GM23338 (cell line): ENCODE results near the gene ADH5. TPM values are rescaled to one million over a fixed set of nuclear protein-coding genes. Genes with fewer than 3 reads are reported as not detected.

Experiments used
- ATAC-seq: fragments of 200-7000 bp; cut with Tn5 transposase; 3 replicates; pipeline ENCODE4 v1.9.1; 2020
- DNase-seq: peaks from one replicate; pipeline ENCODE4 v3.0.0-alpha.2; 2015; ENCODE audit warnings: low spot score
- H2AFZ ChIP-seq: fragments of 200-600 bp; sonication (generic); 2 replicates; pipeline ENCODE4 v1.8.0; 2016; ENCODE audit warnings: antibody characterized with exemption, mild to moderate bottlenecking, moderate library complexity
- H3F3A ChIP-seq: fragments of 200-600 bp; sonication (generic); replicated peaks from 2 replicates; pipeline ENCODE4 v1.8.0; 2017; ENCODE audit warnings: antibody characterized with exemption, mixed run types, low read depth
- H3K27ac ChIP-seq: fragments of 200-600 bp; sonication (generic); 2 replicates; pipeline ENCODE4 v1.6.1; 2016; ENCODE audit warnings: low read depth
- H3K27me3 ChIP-seq: fragments of 200-600 bp; sonication (generic); 2 replicates; pipeline ENCODE4 v1.8.0; 2016; ENCODE audit warnings: mild to moderate bottlenecking, mixed run types, moderate library complexity; ENCODE audit not compliant: insufficient read depth
- H3K36me3 ChIP-seq: fragments of 200-600 bp; sonication (generic); 2 replicates; pipeline ENCODE4 v1.8.0; 2016; ENCODE audit warnings: mild to moderate bottlenecking; ENCODE audit not compliant: insufficient read depth
- H3K4me1 ChIP-seq: fragments of 200-600 bp; sonication (generic); 2 replicates; pipeline ENCODE4 v1.8.0; 2016; ENCODE audit warnings: mild to moderate bottlenecking, moderate library complexity; ENCODE audit not compliant: insufficient read depth
- H3K4me2 ChIP-seq: fragments of 200-600 bp; sonication (generic); 2 replicates; pipeline ENCODE4 v1.7.1; 2017; ENCODE audit warnings: mixed run types
- H3K4me3 ChIP-seq: fragments of 200-600 bp; sonication (generic); 2 replicates; pipeline ENCODE4 v1.6.1; 2016; ENCODE audit warnings: mixed run types
- H3K79me2 ChIP-seq: fragments of 200-600 bp; sonication (generic); replicated peaks from 2 replicates; pipeline ENCODE4 v1.8.0; 2017; ENCODE audit warnings: mild to moderate bottlenecking; ENCODE audit not compliant: insufficient read depth
- H3K9me2 ChIP-seq: fragments of 200-600 bp; sonication (generic); 2 replicates; pipeline ENCODE4 v1.8.0; 2017; ENCODE audit not compliant: insufficient read depth
- H4K20me1 ChIP-seq: fragments of 200-600 bp; sonication (generic); replicated peaks from 2 replicates; pipeline ENCODE4 v1.8.0; 2017; ENCODE audit warnings: mild to moderate bottlenecking; ENCODE audit not compliant: insufficient read depth
- H3K27ac Mint-ChIP-seq: 2 replicates; pipeline ENCODE4 v1.8.0; 2020; ENCODE audit warnings: inconsistent platforms, mild to moderate bottlenecking, moderate library complexity, mixed read lengths
- H3K27me3 Mint-ChIP-seq: 3 replicates; pipeline ENCODE4 v1.8.0; 2022; ENCODE audit warnings: low read depth, mild to moderate bottlenecking, moderate library complexity, mixed read lengths, inconsistent platforms; ENCODE audit not compliant: insufficient read depth, poor library complexity
- H3K36me3 Mint-ChIP-seq: 3 replicates; pipeline ENCODE4 v1.8.0; 2021; ENCODE audit warnings: low read depth, mild to moderate bottlenecking, inconsistent platforms, moderate library complexity, mixed read lengths
- H3K4me1 Mint-ChIP-seq: 3 replicates; pipeline ENCODE4 v1.8.0; 2020; ENCODE audit warnings: mild to moderate bottlenecking, inconsistent platforms, mixed read lengths
- H3K4me3 Mint-ChIP-seq: 3 replicates; pipeline ENCODE4 v1.8.0; 2021; ENCODE audit warnings: moderate library complexity, mild to moderate bottlenecking, inconsistent platforms, mixed read lengths
- H3K9me3 Mint-ChIP-seq: 3 replicates; pipeline ENCODE4 v1.8.0; 2020; ENCODE audit warnings: moderate library complexity, mild to moderate bottlenecking, inconsistent platforms, mixed read lengths
- CREB1 ChIP-seq: fragments of 250-450 bp; sonication (Bioruptor Pico); IDR thresholded peaks from 2 replicates; pipeline ENCODE4 v1.5.0; 2020; ENCODE audit warnings: low read depth, mild to moderate bottlenecking, moderate library complexity
- CTCF ChIP-seq, 2 experiments: fragments of 200-600 bp in 1 of 2; sonication (generic) in 1 of 2; conservative IDR thresholded peaks; 2 replicates each; pipeline versions ENCODE4 v1.5.1 to v1.6.1; 2016 to 2017; ENCODE audit warnings: antibody characterized with exemption in 2 of 2, low read depth in 2 of 2, mild to moderate bottlenecking in 2 of 2, moderate library complexity in 1 of 2
- EZH2 ChIP-seq: fragments of 200-600 bp; sonication (generic); IDR thresholded peaks from one replicate; pipeline ENCODE4 v1.8.0; 2017; ENCODE audit warnings: antibody characterized with exemption, mild to moderate bottlenecking, low read depth; ENCODE audit not compliant: unreplicated experiment
- EZH2phosphoT487 ChIP-seq: fragments of 200-600 bp; sonication (generic); IDR thresholded peaks from one replicate; pipeline ENCODE4 v1.8.1; 2018; ENCODE audit warnings: antibody characterized with exemption; ENCODE audit not compliant: unreplicated experiment
- JUNB ChIP-seq: IDR thresholded peaks from one replicate; pipeline ENCODE4 v1.6.1; 2016; ENCODE audit warnings: antibody characterized with exemption; ENCODE audit not compliant: unreplicated experiment
- NANOG ChIP-seq: IDR thresholded peaks from 2 replicates; pipeline ENCODE4 v1.6.1; 2016; ENCODE audit warnings: antibody characterized with exemption, borderline replicate concordance
- POLR2AphosphoS5 ChIP-seq: IDR thresholded peaks from 2 replicates; pipeline ENCODE4 v1.6.1; 2016; ENCODE audit warnings: antibody characterized with exemption, low read depth
- STAT1 ChIP-seq: IDR thresholded peaks from one replicate; pipeline ENCODE4 v1.6.1; 2016; ENCODE audit warnings: antibody characterized with exemption; ENCODE audit not compliant: unreplicated experiment
- ZNF331 ChIP-seq: fragments of 250-450 bp; sonication (Bioruptor Pico); IDR thresholded peaks from 2 replicates; pipeline ENCODE4 v1.5.0; 2020; ENCODE audit warnings: low read depth, mild to moderate bottlenecking, moderate library complexity
- polyA plus RNA-seq: library from polyadenylated mRNA; unstranded; fragments of >200 nt; fragmentation: Nextera tagmentation; extraction: Ambion mirVana; gene quantifications from 2 replicates; pipeline ENCODE4 v1.2.1, GENCODE V29; 2016
- total RNA-seq: library from RNA; depleted of rRNA; stranded (reverse); fragments of >200 nt; shearing (Covaris generic); gene quantifications from 2 replicates; pipeline ENCODE4 v1.2.3, GENCODE V29; 2014
- TF ChIP-seq, protein P1 (sequence below): IDR thresholded peaks from one replicate; pipeline ENCODE4 v1.6.1; 2018; ENCODE audit warnings: antibody characterized with exemption; ENCODE audit not compliant: unreplicated experiment
- TF ChIP-seq, protein P2 (sequence below): fragments of 250-450 bp; sonication (Bioruptor Pico); IDR thresholded peaks from 2 replicates; pipeline ENCODE4 v1.5.0; 2020; ENCODE audit warnings: mild to moderate bottlenecking, moderate library complexity

Gene ADH5
- total and polyA plus RNA-seq, 2 experiments from 2014 or later: 224 to 250 TPM

GRCh38 chr4:99022566-99022965 lies 66.0 kb downstream of the ADH5 start:
- Histone ChIP-seq H3K27me3 (no peaks in the 10 kb centered on the region), H3K4me3 (no peak overlapping the region), H3K4me2 (no peak overlapping the region), H3K36me3 (0 out of 2 replicates have a peak, but pooled peaks cover 20% of the 10 kb centered on the region), H4K20me1 (peaks cover 39% of the 10 kb centered on the region), H3K79me2 (peaks cover 100% of the 10 kb centered on the region), H3K27ac (no peak overlapping the region), H3F3A (no peaks in the 10 kb centered on the region), H2AFZ (no peak overlapping the region), H3K4me1 (peaks cover 41% of the 10 kb centered on the region), H3K9me2 (peaks cover 3% of the 10 kb centered on the region; the same call in 1 of the 2 replicates)
- no peak overlapping the region for H3K27ac Mint-ChIP-seq
- H3K9me3 Mint-ChIP-seq: peaks cover 39% of the 10 kb centered on the region
- H3K4me3 Mint-ChIP-seq: no peak overlapping the region
- DNase-seq: no peak
- peaks cover 45% of the 10 kb centered on the region for H3K4me1 Mint-ChIP-seq
- no peak; the same call in 2 of the 3 replicates for ATAC-seq
- H3K36me3 Mint-ChIP-seq: peaks cover 60% of the 10 kb centered on the region
- no peaks in the 10 kb centered on the region for H3K27me3 Mint-ChIP-seq
- TF ChIP-seq CTCF (conservative IDR thresholded peaks at IDR 0.05; ENCODE audit: low read depth in 2 of 2): no peak

DNA sequence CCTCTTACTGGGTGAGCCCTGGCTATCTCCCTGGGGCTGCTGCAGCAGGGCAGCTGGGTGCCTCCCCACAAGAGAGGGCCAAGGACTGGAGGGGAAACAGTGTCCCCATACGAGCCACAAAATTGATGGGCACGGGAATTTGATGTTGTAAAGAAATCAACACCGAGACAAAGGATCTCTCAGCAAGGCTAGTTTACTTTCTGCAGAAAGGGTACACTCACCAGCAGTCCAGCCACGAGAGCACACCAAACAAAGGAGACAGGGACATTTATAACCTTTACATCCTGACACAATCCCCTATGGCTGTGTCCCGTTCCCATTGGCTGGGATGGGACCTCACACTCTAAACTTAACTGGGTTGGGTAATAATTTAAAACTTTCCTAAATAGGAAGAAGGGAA lies 67.2 kb downstream of the ADH5 start:
- DNase-seq: no peak
- peaks cover 70% of the 10 kb centered on the region for H3K36me3 Mint-ChIP-seq
- Histone ChIP-seq H3K4me3 (no peak overlapping the region), H3K36me3 (0 out of 2 replicates have a peak, but pooled peaks cover 20% of the 10 kb centered on the region), H3K27ac (no peak overlapping the region), H3K9me2 (peaks cover 3% of the 10 kb centered on the region; the same call in 1 of the 2 replicates), H4K20me1 (peaks cover 32% of the 10 kb centered on the region), H3K79me2 (peaks cover 100% of the 10 kb centered on the region), H3F3A (no peaks in the 10 kb centered on the region), H3K4me2 (no peak overlapping the region), H2AFZ (no peak overlapping the region), H3K4me1 (peaks cover 33% of the 10 kb centered on the region), H3K27me3 (no peaks in the 10 kb centered on the region)
- H3K4me3 Mint-ChIP-seq: no peak overlapping the region
- peaks cover 39% of the 10 kb centered on the region for H3K9me3 Mint-ChIP-seq
- no peak for ATAC-seq
- no peak overlapping the region for H3K27ac Mint-ChIP-seq
- H3K27me3 Mint-ChIP-seq: no peaks in the 10 kb centered on the region
- peaks cover 35% of the 10 kb centered on the region for H3K4me1 Mint-ChIP-seq
- TF ChIP-seq NANOG: no peak
- TF ChIP-seq CREB1: no peak
- no peak for TF ChIP-seq EZH2
- no peak for TF ChIP-seq ZNF331 (CRISPR knock-in tag)
- TF ChIP-seq, protein P1, sequence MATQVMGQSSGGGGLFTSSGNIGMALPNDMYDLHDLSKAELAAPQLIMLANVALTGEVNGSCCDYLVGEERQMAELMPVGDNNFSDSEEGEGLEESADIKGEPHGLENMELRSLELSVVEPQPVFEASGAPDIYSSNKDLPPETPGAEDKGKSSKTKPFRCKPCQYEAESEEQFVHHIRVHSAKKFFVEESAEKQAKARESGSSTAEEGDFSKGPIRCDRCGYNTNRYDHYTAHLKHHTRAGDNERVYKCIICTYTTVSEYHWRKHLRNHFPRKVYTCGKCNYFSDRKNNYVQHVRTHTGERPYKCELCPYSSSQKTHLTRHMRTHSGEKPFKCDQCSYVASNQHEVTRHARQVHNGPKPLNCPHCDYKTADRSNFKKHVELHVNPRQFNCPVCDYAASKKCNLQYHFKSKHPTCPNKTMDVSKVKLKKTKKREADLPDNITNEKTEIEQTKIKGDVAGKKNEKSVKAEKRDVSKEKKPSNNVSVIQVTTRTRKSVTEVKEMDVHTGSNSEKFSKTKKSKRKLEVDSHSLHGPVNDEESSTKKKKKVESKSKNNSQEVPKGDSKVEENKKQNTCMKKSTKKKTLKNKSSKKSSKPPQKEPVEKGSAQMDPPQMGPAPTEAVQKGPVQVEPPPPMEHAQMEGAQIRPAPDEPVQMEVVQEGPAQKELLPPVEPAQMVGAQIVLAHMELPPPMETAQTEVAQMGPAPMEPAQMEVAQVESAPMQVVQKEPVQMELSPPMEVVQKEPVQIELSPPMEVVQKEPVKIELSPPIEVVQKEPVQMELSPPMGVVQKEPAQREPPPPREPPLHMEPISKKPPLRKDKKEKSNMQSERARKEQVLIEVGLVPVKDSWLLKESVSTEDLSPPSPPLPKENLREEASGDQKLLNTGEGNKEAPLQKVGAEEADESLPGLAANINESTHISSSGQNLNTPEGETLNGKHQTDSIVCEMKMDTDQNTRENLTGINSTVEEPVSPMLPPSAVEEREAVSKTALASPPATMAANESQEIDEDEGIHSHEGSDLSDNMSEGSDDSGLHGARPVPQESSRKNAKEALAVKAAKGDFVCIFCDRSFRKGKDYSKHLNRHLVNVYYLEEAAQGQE: no peak
- no peak for TF ChIP-seq STAT1
- no peak for TF ChIP-seq JUNB
- TF ChIP-seq EZH2phosphoT487: no peak
- TF ChIP-seq, protein P2, sequence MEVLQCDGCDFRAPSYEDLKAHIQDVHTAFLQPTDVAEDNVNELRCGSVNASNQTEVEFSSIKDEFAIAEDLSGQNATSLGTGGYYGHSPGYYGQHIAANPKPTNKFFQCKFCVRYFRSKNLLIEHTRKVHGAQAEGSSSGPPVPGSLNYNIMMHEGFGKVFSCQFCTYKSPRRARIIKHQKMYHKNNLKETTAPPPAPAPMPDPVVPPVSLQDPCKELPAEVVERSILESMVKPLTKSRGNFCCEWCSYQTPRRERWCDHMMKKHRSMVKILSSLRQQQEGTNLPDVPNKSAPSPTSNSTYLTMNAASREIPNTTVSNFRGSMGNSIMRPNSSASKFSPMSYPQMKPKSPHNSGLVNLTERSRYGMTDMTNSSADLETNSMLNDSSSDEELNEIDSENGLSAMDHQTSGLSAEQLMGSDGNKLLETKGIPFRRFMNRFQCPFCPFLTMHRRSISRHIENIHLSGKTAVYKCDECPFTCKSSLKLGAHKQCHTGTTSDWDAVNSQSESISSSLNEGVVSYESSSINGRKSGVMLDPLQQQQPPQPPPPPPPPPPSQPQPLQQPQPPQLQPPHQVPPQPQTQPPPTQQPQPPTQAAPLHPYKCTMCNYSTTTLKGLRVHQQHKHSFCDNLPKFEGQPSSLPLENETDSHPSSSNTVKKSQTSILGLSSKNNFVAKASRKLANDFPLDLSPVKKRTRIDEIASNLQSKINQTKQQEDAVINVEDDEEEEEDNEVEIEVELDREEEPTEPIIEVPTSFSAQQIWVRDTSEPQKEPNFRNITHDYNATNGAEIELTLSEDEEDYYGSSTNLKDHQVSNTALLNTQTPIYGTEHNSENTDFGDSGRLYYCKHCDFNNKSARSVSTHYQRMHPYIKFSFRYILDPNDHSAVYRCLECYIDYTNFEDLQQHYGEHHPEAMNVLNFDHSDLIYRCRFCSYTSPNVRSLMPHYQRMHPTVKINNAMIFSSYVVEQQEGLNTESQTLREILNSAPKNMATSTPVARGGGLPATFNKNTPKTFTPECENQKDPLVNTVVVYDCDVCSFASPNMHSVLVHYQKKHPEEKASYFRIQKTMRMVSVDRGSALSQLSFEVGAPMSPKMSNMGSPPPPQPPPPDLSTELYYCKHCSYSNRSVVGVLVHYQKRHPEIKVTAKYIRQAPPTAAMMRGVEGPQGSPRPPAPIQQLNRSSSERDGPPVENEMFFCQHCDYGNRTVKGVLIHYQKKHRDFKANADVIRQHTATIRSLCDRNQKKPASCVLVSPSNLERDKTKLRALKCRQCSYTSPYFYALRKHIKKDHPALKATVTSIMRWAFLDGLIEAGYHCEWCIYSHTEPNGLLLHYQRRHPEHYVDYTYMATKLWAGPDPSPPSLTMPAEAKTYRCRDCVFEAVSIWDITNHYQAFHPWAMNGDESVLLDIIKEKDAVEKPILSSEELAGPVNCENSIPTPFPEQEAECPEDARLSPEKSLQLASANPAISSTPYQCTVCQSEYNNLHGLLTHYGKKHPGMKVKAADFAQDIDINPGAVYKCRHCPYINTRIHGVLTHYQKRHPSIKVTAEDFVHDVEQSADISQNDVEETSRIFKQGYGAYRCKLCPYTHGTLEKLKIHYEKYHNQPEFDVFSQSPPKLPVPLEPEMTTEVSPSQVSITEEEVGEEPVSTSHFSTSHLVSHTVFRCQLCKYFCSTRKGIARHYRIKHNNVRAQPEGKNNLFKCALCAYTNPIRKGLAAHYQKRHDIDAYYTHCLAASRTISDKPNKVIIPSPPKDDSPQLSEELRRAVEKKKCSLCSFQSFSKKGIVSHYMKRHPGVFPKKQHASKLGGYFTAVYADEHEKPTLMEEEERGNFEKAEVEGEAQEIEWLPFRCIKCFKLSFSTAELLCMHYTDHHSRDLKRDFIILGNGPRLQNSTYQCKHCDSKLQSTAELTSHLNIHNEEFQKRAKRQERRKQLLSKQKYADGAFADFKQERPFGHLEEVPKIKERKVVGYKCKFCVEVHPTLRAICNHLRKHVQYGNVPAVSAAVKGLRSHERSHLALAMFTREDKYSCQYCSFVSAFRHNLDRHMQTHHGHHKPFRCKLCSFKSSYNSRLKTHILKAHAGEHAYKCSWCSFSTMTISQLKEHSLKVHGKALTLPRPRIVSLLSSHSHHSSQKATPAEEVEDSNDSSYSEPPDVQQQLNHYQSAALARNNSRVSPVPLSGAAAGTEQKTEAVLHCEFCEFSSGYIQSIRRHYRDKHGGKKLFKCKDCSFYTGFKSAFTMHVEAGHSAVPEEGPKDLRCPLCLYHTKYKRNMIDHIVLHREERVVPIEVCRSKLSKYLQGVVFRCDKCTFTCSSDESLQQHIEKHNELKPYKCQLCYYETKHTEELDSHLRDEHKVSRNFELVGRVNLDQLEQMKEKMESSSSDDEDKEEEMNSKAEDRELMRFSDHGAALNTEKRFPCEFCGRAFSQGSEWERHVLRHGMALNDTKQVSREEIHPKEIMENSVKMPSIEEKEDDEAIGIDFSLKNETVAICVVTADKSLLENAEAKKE: no peak
- TF ChIP-seq POLR2AphosphoS5: no peak
